Lower leg skin (tissue), 3 donors: Measurements from ENCODE around the gene EEF1AKMT2.

ENCODE experiments used
- CTCF ChIP-seq, 3 donors: fragments of 450-650 bp; IDR thresholded peaks; one replicate each; pipeline ENCODE4 v1.5.1; 2016; ENCODE audit warnings: antibody characterized with exemption in 3 of 3, mild to moderate bottlenecking in 3 of 3, moderate library complexity in 2 of 3
- POLR2A ChIP-seq, 2 donors: fragments of 450-650 bp; IDR thresholded peaks; one replicate each; pipeline ENCODE4 v1.6.1; 2016 to 2017; ENCODE audit warnings: antibody characterized with exemption in 2 of 2, mild to moderate bottlenecking in 1 of 2, moderate library complexity in 1 of 2

DNA sequence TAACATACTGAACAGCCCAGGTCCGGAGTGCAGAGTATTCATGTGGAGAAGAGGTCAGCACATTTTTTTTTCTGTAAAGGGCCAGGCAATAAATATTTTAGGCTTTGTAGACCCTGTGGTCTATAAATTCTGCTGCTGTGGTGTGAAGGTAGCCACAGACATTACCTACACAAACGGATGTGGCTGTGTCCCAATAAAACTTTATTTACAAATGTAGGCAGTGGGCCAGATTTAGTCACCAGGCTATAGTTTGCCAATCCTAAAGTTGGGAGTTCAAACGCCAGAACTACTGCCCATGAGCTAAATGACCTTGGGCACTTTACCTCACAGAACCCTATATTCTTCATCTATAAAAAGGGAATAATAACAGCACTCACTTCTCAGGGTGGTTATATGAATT lies 60.9 kb downstream of the EEF1AKMT2 start:
- no peak for TF ChIP-seq CTCF (IDR thresholded peaks at IDR 0.05)
- no peak for TF ChIP-seq POLR2A (IDR thresholded peaks at IDR 0.05)
